Effector CD8-positive, alpha-beta T cell (primary cell): ENCODE results near the gene KCNQ4.
A peak's percentile ranks its signal among the peaks of the same experiment; 100 is the strongest.

Source experiments
- DNase-seq: peaks from one replicate; lab custom pipeline; 2025; lab: John Stamatoyannopoulos, UW

The KCNQ4 gene

GRCh38 chr1:40794974-40795715 is 11.6 kb downstream of the KCNQ4 start:
- peak; percentile 29 for DNase-seq

DNA sequence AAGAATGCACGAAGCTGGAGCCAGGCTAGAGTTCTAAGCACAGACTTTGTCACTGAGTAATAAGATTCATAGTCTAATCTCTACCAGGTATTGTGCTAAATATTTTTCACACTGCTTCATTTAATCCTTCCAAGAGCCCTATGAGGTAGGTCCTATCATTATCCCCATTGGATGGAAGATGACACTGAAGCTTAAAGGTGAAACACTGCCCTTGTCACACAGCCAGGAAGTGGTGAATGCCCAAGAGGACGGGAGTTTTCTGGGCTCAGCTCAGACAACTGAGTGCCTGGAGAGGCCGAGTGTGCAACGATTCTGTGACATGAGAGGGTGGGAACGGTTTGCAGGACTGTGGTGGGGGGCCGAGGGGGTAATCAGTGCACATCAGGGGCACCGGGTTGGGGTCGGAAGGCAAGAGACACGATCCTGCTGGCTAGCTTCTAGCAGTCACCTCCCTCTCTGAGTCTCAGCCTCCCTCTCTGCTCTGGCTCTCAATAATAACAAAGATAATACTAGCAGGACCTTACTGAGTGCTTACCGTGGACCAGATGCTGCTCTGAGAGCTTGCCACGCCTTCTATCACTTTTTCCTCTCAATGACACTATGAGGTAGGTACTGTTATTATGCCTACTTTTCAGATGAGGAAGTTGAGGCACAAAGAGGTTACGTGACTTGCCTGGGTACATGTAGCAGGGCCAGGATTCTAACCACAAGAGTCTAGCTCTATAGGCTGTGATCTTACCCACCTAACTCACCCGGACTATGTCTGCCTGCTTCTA is 12.4 kb downstream of the KCNQ4 start:
- no peak for DNase-seq

- no peak for DNase-seq
Observed at GRCh38 chr1:40796939-40797667, 13.5 kb downstream of the KCNQ4 start.

GRCh38 chr1:40797668-40798010 is 14.1 kb downstream of the KCNQ4 start:
- no peak for DNase-seq

DNA sequence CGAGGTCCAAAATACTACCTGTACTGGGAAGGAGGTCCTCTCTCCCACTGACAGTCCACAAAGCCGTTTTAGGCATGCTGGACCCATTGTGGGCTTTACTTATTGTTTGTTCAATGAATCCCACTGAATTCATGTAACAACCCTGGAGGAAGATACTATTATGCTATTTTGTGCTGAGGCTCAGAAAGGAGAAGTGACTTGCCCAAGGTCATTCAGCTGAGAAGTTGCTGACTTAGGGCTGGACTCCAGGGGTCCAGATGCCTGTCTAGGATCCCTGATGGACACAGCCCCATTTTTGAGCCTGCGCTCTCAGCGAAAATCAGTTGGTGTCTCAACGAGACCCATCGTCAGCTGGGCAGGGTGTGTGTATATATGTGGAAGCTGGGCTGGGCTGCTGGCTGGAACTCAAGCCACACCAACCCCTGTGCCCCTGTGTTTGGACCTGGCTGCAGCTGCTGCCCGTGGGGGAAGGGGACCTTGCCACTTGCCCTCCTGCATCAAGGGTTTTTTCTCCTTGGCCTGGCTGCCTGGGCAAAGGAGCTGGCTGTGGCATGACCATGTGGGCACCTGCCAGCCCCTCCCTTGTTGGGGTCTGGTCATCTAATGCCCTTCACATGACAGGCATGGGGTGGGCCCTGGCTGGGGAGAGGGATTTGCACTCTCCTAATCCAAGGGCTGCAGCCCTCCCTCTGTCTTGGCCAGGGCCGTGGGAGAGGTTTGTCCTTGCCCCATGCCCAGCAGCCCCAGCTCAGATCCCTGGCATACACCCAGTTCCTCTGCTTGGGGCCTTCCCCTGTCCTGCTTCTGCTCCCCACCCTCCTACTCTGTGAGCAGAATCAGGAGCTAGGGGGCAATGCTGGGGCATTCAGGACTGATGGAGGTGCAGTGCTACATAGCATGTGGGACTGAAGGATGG is 15.0 kb downstream of the KCNQ4 start:
- no peak for DNase-seq

DNA sequence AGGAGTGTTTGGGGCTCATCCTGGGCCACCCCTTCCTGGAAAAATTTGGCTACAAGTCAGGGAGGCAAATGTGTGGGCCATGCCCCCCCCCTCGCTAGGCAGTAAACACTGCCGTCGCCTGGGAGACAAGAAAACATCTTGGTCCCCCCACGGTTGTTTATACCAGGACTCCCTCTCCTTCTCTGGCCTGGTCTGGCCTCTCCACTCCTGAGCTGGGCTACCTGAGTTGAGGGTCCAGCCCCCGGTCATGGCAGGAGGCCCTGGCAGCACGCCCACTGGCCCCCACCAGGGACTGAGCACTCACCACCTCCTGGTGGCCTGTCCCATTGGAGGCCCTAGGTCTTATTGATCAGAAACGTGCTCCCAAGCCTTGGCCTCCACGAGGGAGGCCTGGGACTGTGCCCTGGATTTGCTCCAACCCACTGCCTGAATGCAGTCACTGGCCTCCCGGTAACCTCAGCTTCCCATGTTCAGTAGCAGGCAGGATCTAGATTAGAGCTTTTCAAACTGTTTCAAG is 15.8 kb downstream of the KCNQ4 start:
- no peak for DNase-seq

DNA sequence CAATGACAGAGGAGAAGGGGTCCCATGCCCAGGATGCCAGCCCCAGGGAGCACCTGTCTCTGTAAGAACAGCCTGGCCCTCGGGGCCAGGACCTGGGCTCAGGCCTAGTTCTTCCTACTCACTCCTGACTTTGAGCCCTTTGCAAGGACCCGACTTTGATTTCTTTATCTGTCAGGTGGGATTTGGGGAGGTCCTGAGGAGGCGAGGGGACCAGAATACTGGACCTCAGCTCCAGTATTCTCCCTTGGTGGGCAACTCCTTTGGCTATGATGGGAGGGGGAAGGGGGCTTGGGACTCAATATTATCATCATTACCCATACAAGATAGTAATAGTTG is 18.1 kb downstream of the KCNQ4 start:
- DNase-seq, result no peak

- DNase-seq, result peak; percentile 86
Observed at GRCh38 chr1:40802078-40802741, 18.6 kb downstream of the KCNQ4 start.

DNA sequence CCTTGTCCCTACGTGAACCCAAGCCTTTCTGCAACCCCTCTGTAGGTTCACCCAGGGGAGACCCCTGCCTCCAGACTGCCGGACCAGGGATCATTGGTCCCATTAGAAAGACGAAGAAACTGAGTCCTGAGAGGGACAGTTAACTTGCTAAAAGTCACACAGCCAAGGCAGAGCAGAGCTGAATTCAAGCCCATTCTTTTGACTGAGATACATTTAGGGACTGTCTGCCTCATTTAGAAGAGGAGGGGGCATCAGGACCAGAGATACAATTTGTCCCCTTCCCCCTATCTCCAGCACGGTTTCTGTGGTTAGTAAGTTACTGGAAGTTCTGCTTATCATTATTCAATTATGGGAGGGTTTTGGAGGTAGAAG is 19.1 kb downstream of the KCNQ4 start:
- no peak for DNase-seq

- no peak for DNase-seq
Observed at GRCh38 chr1:40803447-40803846, 19.9 kb downstream of the KCNQ4 start.

GRCh38 chr1:40803902-40804301 is 20.3 kb downstream of the KCNQ4 start:
- DNase-seq, result no peak

- no peak for DNase-seq
Observed at GRCh38 chr1:40806240-40806639, 22.7 kb downstream of the KCNQ4 start.

DNA sequence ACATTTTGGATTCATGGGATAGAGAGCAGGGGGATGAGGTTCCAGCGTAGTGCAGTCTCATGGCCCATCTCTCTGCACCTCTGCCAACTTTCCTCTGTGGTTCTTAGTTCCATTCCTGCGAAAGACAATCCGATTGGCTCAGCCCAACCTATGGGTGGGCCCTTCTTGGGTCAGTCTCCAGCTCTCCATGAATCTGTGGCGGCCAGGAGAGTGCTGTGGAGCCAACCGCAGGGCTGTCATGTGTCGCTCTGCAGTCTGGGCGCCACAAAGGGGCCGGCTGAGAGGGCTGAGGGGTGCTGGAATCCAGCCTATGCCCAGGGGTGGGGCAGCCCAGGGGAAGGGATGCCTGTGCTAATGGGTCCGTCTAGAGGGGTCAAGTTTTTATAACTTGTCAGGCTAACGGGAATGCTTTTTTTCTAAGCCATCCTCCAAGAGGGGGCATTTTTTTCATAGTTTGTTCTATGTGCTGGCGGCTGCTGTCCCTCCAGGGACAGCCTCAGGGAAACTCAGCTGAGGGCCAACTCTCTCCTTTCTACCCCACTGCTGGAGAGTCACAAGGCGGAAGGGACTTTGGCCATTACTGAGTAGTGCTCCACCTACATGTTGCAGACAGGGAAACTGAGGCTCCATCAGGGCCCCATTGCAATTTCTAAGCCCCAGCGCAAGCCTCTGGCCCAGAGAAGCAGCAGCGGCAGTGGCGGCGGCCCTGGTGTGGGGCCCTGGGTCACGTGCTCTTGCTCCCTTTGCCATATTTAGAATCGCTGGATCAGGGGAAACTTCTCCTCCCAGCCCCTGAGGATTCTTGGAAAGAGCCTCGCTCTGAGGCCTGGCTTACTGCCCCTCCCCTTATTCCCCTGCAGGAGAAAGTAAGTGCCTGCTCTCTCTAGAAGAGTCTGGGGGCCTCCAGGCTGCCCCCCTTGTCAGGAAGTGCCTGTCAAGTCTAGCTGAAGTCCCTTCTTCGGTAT is 23.4 kb downstream of the KCNQ4 start:
- DNase-seq, result no peak

GRCh38 chr1:40808002-40808401 is 24.4 kb downstream of the KCNQ4 start:
- DNase-seq, result no peak

DNA sequence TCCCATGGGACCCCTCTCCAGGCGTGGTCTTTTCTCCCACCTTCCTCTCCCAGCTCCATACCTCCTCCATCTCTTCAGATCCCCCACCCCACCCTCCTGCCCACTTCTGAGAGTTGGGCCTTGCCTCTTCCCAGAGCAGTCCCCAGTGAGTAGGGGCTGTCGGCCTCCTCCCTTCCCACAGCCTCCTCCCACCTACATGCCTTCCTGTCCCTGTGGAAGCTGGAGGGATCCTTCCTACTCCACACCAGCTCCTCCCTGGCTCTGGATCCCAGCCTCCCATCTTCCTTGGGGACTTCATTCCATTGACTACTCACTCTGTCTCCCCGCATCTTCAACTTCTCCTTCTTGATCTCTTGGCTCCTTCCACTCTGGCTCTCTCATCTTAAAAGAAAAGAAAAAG is 24.9 kb downstream of the KCNQ4 start:
- DNase-seq, result no peak

GRCh38 chr1:40808909-40809308 is 25.3 kb downstream of the KCNQ4 start:
- DNase-seq, result no peak

DNA sequence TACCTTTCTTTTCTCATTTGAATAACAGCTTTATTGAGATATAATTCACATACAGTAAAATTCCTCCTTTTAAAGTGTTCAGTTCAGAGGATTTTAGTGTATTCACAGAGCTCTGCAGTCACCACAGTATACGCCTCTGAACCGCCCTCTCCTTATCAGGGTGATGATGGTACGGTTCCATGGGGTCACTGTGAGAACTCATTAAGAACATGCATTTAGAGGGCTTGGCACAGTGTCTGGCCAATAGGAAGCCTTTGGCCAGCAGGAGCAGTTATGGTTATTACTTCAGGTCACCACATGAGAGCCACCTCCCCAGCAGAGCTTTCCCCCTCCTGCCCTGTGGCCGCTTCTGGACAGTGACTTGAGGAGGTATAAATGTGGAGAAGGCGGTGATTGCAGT is 27.3 kb downstream of the KCNQ4 start:
- no peak for DNase-seq

- no peak for DNase-seq
Observed at GRCh38 chr1:40815420-40815819, 31.8 kb downstream of the KCNQ4 start.

DNA sequence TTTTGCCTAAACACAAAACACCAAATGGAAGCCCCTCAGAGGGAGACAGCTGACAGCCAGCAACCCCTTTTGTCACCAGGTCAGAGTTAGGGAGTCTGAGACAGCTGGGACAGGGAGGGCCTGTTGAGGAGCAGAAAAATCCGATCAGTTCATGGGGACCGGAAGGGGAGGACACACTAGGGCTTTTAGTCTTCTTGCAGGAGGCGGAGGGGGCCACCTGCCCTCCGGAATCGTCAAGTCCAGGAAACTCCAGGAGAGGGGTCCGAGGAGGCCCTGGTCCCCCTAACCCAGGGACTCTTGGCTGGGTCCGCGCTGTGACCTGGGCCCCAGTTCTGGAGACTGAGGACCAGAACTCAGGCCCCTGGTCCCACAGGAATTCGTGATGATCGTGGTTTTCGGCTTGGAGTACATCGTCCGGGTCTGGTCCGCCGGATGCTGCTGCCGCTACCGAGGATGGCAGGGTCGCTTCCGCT is 34.2 kb downstream of the KCNQ4 start:
- DNase-seq, result no peak
